Activated CD4-positive, alpha-beta T cell treated with anti-CD3 and anti-CD28 coated beads, Interleukin-2, amount 50 U/mL, for 48 hours (primary cell): ENCODE data around the gene SMIM26.
A peak's percentile ranks its signal among the peaks of the same experiment; 100 is the strongest.

Source experiments
- DNase-seq, 2 experiments: peaks; one replicate each; pipeline ENCODE4 v3.0.0-alpha.2; 2020

The SMIM26 gene

GRCh38 chr20:18587665-18588573 lies 20.7 kb downstream of the SMIM26 start, which contains the start of gene DTD1:
DTD1 (plus strand) TSS chr20:18588054; CDS start chr20:18588073, 19 bp downstream.
- DNase-seq, result peak; percentile 95

- peak; percentile 10 to 26 for DNase-seq
These were observed 21.3 kb downstream of the SMIM26 start for GRCh38 chr20:18588574-18588933.

GRCh38 chr20:18589941-18590674 lies 22.9 kb downstream of the SMIM26 start:
- DNase-seq, result no peak

- no peak for DNase-seq
These were observed 29.0 kb downstream of the SMIM26 start for GRCh38 chr20:18596270-18596669.

- DNase-seq, result no peak
These were observed 42.5 kb downstream of the SMIM26 start for GRCh38 chr20:18609741-18610140.

GRCh38 chr20:18611492-18611891 lies 44.3 kb downstream of the SMIM26 start:
- DNase-seq, result no peak

- DNase-seq, result no peak
These were observed 46.3 kb downstream of the SMIM26 start for GRCh38 chr20:18613553-18613952.

- DNase-seq, result no peak
These were observed 47.0 kb downstream of the SMIM26 start for GRCh38 chr20:18614244-18614643.

GRCh38 chr20:18615020-18615650 lies 47.9 kb downstream of the SMIM26 start:
- DNase-seq, result no peak
